Astrocyte (in vitro differentiated cells and primary cell): ENCODE data around the gene PCDHA1.

Source experiments
- EZH2 ChIP-seq: IDR thresholded peaks from 2 replicates; pipeline ENCODE4 v1.6.1; 2012; ENCODE audit warnings: mild to moderate bottlenecking, low read length, inconsistent platforms; ENCODE audit not compliant: insufficient read depth
- TF ChIP-seq, protein P1 (sequence below): IDR thresholded peaks from 2 replicates; pipeline ENCODE4 v1.5.1; 2011; ENCODE audit warnings: low read depth, mild to moderate bottlenecking, inconsistent platforms, low read length, moderate library complexity; ENCODE audit not compliant: insufficient read depth

GRCh38 chr5:140870221-140871201 is 84.6 kb downstream of the PCDHA1 start:
- TF ChIP-seq EZH2 = no peak
- TF ChIP-seq, protein P1, sequence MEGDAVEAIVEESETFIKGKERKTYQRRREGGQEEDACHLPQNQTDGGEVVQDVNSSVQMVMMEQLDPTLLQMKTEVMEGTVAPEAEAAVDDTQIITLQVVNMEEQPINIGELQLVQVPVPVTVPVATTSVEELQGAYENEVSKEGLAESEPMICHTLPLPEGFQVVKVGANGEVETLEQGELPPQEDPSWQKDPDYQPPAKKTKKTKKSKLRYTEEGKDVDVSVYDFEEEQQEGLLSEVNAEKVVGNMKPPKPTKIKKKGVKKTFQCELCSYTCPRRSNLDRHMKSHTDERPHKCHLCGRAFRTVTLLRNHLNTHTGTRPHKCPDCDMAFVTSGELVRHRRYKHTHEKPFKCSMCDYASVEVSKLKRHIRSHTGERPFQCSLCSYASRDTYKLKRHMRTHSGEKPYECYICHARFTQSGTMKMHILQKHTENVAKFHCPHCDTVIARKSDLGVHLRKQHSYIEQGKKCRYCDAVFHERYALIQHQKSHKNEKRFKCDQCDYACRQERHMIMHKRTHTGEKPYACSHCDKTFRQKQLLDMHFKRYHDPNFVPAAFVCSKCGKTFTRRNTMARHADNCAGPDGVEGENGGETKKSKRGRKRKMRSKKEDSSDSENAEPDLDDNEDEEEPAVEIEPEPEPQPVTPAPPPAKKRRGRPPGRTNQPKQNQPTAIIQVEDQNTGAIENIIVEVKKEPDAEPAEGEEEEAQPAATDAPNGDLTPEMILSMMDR = no peak
